HL-60 (cell line): Measurements from ENCODE around the gene MAGEC3.

Experiments used
- DNase-seq, 2 experiments: peaks; one replicate each; pipeline ENCODE4 v3.0.0-alpha.2; 2010 to 2020; ENCODE audit warnings: low read depth in 1 of 2, low spot score in 1 of 2
- H3K27ac ChIP-seq: fragments of 250-450 bp; sonication (Bioruptor Pico); replicated peaks from 2 replicates; pipeline ENCODE4 v1.5.1; 2020; ENCODE audit warnings: mild to moderate bottlenecking, moderate library complexity
- H3K27me3 ChIP-seq: fragments of 250-450 bp; sonication (Bioruptor Pico); 2 replicates; pipeline ENCODE4 v1.5.1; 2021; ENCODE audit warnings: mild to moderate bottlenecking, moderate library complexity; ENCODE audit not compliant: insufficient read depth, poor library complexity, severe bottlenecking
- H3K4me3 ChIP-seq: replicated peaks from 2 replicates; pipeline ENCODE4 v1.5.1; 2011; ENCODE audit warnings: mild to moderate bottlenecking, control low read depth, low read length; ENCODE audit not compliant: insufficient read depth
- GABPA ChIP-seq: IDR thresholded peaks from 2 replicates; pipeline ENCODE4 v1.6.1; 2012; ENCODE audit warnings: low read depth
- POLR2AphosphoS5 ChIP-seq: IDR thresholded peaks from 2 replicates; pipeline ENCODE4 v1.6.1; 2012; ENCODE audit warnings: low read depth
- SPI1 ChIP-seq: IDR thresholded peaks from 2 replicates; pipeline ENCODE4 v1.6.1; 2012; ENCODE audit warnings: low read depth, mild to moderate bottlenecking, borderline replicate concordance
- TF ChIP-seq, protein P1 (sequence below): IDR thresholded peaks from one replicate; pipeline ENCODE4 v1.5.1; 2011; ENCODE audit warnings: low read length, control low read depth, inconsistent platforms; ENCODE audit not compliant: insufficient read depth
- TF ChIP-seq, protein P2 (sequence below): IDR thresholded peaks from 2 replicates; pipeline ENCODE4 v1.6.1; 2012; ENCODE audit warnings: low read depth; ENCODE audit not compliant: insufficient replicate concordance

Gene MAGEC3

DNA sequence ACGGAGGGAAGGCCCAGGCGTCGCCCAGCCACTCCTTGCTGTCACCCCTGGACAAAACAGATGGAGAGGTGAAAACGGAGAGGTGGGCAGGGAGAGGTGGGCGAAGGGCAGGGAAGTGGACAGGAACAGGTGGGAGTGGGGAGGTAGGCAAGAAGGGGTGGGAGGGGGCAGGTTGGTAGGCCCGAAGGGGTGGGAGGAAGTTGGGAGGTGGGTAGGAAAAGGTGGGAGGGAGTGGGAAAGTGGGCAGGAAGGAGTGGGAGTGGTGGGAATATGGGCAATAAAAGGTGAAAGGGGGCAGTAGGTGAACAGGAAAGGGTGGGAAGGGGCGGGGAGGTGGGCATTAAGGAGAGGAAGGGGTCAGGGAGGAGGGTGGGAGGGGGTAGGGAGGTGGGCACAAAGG, 56.6 kb downstream of the MAGEC3 start:
- Histone ChIP-seq H3K27me3 (no peaks in the 10 kb centered on the region), H3K27ac (no peak overlapping the region), H3K4me3 (no peak overlapping the region)
- no peak for DNase-seq
- TF ChIP-seq SPI1, result no peak
- TF ChIP-seq POLR2AphosphoS5, result no peak

DNA sequence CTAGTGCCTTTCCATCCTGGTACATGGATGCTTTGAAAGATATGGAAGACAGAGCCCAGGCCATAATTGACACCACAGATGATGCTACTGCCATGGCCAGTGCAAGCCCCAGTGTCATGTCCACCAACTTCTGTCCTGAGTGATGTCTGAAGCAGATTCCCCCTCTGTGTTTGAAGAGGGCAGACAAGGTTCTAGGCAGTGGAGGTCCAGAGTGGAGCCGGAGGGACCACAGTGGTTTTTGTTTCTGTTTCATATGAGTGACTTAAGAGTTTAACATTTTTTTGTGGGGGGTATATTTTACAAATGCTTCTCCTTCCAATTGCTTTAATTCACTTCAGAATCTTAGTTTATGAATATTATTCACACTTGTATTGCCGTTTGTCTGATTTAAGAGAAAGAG, 59.6 kb downstream of the MAGEC3 start:
- DNase-seq, result no peak
- Histone ChIP-seq H3K4me3 (no peak overlapping the region), H3K27me3 (no peaks in the 10 kb centered on the region), H3K27ac (no peak overlapping the region)
- TF ChIP-seq POLR2AphosphoS5, result no peak
- no peak for TF ChIP-seq GABPA
- TF ChIP-seq, protein P1, sequence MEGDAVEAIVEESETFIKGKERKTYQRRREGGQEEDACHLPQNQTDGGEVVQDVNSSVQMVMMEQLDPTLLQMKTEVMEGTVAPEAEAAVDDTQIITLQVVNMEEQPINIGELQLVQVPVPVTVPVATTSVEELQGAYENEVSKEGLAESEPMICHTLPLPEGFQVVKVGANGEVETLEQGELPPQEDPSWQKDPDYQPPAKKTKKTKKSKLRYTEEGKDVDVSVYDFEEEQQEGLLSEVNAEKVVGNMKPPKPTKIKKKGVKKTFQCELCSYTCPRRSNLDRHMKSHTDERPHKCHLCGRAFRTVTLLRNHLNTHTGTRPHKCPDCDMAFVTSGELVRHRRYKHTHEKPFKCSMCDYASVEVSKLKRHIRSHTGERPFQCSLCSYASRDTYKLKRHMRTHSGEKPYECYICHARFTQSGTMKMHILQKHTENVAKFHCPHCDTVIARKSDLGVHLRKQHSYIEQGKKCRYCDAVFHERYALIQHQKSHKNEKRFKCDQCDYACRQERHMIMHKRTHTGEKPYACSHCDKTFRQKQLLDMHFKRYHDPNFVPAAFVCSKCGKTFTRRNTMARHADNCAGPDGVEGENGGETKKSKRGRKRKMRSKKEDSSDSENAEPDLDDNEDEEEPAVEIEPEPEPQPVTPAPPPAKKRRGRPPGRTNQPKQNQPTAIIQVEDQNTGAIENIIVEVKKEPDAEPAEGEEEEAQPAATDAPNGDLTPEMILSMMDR, result no peak
- no peak for TF ChIP-seq SPI1
- TF ChIP-seq, protein P2, sequence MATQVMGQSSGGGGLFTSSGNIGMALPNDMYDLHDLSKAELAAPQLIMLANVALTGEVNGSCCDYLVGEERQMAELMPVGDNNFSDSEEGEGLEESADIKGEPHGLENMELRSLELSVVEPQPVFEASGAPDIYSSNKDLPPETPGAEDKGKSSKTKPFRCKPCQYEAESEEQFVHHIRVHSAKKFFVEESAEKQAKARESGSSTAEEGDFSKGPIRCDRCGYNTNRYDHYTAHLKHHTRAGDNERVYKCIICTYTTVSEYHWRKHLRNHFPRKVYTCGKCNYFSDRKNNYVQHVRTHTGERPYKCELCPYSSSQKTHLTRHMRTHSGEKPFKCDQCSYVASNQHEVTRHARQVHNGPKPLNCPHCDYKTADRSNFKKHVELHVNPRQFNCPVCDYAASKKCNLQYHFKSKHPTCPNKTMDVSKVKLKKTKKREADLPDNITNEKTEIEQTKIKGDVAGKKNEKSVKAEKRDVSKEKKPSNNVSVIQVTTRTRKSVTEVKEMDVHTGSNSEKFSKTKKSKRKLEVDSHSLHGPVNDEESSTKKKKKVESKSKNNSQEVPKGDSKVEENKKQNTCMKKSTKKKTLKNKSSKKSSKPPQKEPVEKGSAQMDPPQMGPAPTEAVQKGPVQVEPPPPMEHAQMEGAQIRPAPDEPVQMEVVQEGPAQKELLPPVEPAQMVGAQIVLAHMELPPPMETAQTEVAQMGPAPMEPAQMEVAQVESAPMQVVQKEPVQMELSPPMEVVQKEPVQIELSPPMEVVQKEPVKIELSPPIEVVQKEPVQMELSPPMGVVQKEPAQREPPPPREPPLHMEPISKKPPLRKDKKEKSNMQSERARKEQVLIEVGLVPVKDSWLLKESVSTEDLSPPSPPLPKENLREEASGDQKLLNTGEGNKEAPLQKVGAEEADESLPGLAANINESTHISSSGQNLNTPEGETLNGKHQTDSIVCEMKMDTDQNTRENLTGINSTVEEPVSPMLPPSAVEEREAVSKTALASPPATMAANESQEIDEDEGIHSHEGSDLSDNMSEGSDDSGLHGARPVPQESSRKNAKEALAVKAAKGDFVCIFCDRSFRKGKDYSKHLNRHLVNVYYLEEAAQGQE, result no peak

DNA sequence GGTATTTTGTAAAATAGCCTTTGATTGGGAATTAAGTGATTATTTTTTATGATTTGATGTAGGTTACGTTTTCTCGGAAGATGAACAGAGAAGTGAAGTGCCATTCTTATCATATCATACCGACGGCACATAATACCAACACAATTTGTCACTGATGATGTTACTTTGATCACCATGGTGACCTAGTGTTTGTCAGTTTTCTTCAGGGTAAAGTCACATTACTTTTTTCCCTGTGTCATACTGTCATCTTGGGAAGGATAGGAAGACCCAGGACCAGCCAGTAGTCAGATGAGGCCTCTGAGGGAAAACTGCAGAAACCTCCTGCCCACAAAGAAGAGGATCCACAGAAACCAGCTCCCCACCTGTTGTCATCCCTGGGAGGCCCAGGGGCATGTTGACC, 64.2 kb downstream of the MAGEC3 start:
- TF ChIP-seq GABPA (no peak), SPI1 (no peak), POLR2AphosphoS5 (no peak)
- TF ChIP-seq, protein P1, result no peak
- TF ChIP-seq, protein P2, result no peak
- no peak overlapping the region for H3K4me3 ChIP-seq
- no peaks in the 10 kb centered on the region for H3K27me3 ChIP-seq
- H3K27ac ChIP-seq, result no peak overlapping the region
- DNase-seq, result no peak

DNA sequence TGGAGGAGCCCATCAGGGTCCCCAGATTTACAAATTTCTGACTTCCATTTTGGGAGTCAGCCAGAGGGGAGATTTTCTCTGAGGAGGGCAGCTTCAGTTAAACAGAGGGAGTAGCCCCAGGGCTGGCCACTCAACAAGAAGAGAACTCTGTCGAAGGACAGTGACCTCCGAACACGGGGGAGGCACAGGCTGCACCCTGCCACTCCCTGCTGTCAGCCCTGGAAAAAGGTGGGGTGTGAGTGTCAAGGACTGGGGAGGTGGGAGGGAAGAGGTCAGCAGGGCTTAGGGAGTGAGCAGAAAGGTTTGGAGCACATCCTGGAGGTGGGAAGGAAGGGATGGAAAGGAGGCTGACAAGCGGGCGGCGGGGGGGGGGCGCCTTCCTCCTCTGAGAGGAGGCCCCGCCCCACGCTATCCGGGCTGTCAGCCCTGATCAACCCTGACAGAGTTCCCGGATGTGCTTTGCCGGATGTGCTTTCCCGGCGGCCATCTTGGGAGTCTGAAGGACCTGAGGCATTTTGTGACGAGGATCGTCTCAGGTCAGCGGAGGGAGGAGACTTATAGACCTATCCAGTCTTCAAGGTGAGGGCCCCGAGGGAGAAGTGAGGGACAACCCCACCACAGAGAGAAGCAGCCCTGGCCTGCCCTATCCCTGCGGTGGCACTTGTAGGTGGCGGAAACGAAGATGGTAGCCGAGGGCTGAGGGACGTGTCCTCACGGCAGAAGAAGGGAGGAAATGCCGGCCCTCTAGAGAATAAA, 65.5 kb downstream of the MAGEC3 start, which contains the start of gene MAGEC1:
MAGEC1 (plus strand) TSS at position 495 of the 756 bp plus-strand sequence. CDS start 1,179 bp downstream, outside the sequence.
- TF ChIP-seq, protein P1, result no peak
- TF ChIP-seq GABPA (no peak), SPI1 (no peak), POLR2AphosphoS5 (no peak)
- TF ChIP-seq, protein P2, result no peak
- no peak for DNase-seq
- H3K4me3 ChIP-seq, result no peak within 1 kb of the TSS
- H3K27me3 ChIP-seq, result no peaks in the 10 kb centered on the region
- no peak within 1 kb of the TSS for H3K27ac ChIP-seq
